ENCODE data around the gene CDK5.

GRCh38 chr7:151083824-151084160, 26.1 kb upstream of the CDK5 start:
- no peak for TF ChIP-seq CTCF (IDR thresholded peaks at IDR 0.05)
- no peak for TF ChIP-seq POLR2A (IDR thresholded peaks at IDR 0.05)

All from body of pancreas (tissue), 4 donors.